HG03521 (cell line): Measurements from ENCODE around the gene CAMK2D.

Experiments
- ATAC-seq: cut with Tn5 transposase; IDR thresholded peaks from one replicate; pipeline ENCODE4 v1.9.1; 2021; ENCODE audit warnings: mild to moderate bottlenecking, moderate library complexity; ENCODE audit not compliant: unreplicated experiment

The CAMK2D gene

GRCh38 chr4:113576947-113577678 is 184.4 kb downstream of the CAMK2D start:
- ATAC-seq = no peak

DNA sequence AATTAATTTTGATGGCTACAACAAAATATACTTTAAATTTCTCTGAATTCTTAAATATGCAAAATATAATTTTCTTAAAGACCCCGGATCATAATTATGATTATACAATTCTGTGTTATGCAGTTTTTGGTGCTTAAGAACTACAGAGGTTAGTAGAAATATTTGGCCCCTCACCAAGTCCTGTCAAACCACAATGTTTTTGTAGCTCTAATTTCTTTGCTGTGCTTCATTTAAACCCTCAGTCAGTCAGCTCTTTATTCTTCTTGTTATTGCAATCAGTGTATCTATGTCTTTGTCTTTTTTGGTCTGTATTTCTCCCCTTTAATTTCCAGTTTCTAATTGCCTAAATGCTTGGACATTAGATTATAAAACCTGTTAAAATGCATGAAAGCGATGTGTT is 186.1 kb downstream of the CAMK2D start:
- ATAC-seq = no peak

GRCh38 chr4:113574636-113575103 is 186.9 kb downstream of the CAMK2D start:
- no peak for ATAC-seq

- no peak for ATAC-seq
These were observed 188.9 kb downstream of the CAMK2D start for GRCh38 chr4:113572620-113573019.

- ATAC-seq = no peak
These were observed 195.3 kb downstream of the CAMK2D start for GRCh38 chr4:113566015-113566795.

- no peak for ATAC-seq
These were observed 195.9 kb downstream of the CAMK2D start for GRCh38 chr4:113565702-113566012.

DNA sequence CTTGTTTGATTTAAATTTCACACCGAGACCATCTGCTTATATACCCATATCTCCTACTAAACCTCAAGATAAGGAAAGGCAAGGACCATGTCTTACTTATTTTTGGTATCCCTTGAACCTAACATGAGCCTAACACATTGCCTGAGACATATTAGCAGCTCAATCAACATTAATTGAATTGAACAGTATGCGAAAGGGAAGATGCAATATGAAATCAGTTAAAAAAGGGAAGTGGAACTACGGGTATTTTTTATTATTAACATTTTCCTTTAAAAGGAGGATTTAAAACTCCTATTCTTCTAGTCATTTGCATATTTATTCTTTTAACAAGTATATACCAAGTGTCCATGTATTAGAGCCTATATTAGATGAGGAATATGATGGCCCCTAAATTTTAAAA is 197.0 kb downstream of the CAMK2D start:
- peak; percentile 17 for ATAC-seq

DNA sequence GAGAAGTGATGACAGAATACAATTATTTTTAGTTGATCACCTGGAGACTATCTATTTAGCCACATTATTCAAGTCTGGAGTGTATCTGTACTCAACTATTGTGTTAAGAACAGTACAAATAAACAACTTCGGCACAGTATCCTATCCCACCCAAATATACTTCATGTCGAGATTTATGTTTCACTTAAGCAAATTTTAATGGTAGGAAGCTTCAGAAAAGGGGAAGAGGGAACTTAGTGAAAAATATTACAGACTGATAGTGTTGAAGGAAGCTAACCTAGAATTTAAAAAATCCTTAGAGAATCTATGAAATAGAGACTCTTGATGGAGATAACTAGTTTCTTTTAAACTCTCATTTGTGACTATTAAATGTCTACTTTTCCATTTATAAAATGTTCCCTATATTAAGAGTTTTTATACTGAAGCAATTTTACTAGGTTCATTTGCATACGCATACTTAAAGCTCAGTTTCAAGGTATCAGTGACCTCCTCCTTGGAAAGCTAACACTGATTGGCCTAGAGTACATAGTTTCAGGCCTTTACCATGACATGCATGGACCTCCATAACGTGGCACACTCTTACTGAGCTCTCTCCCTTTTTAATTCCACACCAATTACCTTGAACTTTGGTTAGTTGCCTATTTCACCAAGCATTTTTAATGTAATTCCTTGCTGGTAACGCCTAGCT is 197.7 kb downstream of the CAMK2D start:
- ATAC-seq = no peak

- ATAC-seq = no peak
These were observed 199.8 kb downstream of the CAMK2D start for GRCh38 chr4:113561758-113562157.

DNA sequence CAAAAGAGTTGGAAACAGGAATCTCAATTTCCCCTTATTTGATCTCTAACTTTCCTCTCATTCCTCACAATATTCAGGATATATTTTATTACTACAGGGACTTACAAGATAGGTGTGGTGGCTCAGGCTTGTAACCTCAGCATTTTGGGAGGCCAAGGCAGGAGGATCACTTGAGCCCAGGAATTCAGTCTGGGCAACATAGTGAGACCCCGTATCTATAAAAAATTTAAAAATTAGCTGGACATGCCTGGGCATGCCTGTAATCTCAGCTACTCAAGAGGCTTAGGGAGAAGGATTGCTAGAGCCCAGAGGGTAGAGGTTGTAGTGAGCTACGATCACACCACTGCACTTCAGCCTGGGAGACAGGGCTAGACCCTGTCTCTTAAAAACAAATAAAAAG is 200.4 kb downstream of the CAMK2D start:
- no peak for ATAC-seq

DNA sequence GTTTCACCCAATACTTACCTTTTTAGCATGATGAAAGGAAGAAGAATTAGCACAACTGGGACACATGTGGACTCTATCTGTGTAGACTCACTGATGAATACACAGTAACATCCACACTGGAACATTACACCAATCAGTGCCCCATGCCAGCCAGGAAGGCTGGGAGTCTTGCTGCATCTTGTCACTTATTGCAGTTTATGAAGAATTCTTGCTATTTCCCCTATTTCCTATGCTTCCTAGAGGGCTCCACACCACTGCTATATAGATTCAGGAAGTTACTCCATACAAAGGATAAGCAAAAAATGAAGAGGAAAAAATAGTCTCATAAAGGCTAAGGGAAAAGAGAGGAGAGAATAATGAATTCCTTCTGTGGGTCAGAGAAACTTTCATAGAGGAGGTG is 201.0 kb downstream of the CAMK2D start:
- no peak for ATAC-seq

GRCh38 chr4:113559947-113560346 is 201.6 kb downstream of the CAMK2D start:
- ATAC-seq = no peak

DNA sequence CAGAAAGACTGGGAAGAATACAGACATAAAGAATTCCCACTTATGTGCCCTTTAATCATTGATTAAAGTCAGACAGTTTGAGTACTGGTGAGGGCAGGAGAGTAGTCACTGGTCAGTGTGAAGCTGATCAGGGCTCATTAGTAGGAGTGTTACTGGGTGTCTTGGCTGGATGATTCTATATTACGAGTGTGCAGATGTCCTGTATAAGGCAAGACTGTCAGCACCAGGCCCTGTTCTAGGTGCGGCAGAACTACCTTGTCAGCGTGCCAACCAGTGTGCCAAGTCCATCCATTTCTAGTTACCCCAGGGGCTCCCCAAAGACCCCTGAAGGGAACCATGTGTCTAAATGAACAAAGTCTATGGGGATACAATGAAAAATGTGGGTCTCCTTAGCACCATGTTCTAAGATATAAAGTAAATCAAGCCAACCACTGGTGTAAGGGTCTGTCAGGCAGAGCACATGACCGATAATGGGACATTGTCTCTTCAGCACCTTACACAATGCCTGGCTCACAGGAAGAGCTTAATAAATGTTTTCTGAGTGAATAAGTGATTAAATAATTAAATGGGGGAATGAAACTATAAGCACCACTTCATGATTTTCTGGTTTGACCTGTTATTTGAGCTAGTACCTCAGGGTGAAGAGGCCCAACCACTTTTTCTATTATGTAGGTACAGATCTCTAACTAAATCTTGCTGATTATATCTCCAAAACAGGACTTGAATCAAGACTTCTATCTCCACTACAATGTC is 205.0 kb downstream of the CAMK2D start:
- ATAC-seq = no peak

DNA sequence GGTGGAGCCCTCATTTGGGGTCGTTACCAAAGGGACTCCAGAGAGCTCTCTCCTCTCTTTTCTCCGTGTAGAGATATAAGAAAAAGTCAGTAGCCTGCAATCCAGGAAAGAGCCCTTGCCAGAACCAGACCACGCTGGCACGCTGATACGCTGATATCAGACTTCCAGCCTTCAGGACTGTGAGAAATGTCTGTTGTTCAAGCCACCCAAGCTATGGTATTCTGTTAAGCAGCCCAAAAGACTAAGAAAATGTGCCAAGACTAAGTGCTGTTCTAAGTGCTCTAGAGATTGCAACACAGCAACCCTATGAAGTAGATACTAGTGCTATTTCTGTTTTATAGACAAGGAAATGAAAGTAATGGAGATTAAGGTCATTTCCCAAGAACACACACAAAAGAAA is 205.7 kb downstream of the CAMK2D start:
- ATAC-seq = no peak

- ATAC-seq = no peak
These were observed 208.5 kb downstream of the CAMK2D start for GRCh38 chr4:113553082-113553481.

DNA sequence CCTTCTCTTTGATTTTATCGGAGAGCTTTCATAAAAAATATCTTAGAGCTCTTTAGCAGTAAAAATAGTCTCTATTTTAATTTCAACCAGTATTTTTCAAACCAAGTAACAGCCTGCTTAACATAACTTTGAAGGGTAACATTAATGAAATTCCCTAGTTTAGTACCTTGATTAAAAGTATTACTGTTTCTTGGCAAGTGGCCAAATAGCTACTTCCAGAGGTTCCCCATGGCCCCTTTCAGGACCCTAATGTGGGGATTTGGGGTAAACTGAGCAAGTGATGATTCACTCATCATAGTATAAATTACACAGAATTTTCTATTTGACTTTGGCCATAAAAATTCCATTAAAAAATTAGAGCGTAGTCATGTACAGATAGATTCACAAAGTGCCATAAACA is 211.0 kb downstream of the CAMK2D start:
- no peak for ATAC-seq

DNA sequence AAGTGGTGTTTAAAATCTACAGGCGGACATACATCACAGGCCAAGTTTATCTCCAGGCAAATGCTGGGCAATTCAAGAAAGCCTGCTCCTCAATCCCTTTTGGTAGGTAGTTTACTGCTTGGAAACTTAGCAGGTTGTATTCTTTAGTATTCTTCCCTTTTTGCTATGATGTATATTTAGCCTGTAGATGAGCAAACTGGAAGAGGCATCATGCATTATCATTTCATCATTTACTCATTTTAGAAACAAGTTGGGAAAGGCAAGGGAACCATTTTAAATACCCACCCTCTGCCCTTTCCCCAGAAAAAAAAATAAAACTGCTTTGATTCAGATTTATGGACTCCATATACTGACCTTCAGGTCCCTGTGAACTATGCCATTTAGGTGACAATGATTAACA is 213.2 kb downstream of the CAMK2D start:
- no peak for ATAC-seq

DNA sequence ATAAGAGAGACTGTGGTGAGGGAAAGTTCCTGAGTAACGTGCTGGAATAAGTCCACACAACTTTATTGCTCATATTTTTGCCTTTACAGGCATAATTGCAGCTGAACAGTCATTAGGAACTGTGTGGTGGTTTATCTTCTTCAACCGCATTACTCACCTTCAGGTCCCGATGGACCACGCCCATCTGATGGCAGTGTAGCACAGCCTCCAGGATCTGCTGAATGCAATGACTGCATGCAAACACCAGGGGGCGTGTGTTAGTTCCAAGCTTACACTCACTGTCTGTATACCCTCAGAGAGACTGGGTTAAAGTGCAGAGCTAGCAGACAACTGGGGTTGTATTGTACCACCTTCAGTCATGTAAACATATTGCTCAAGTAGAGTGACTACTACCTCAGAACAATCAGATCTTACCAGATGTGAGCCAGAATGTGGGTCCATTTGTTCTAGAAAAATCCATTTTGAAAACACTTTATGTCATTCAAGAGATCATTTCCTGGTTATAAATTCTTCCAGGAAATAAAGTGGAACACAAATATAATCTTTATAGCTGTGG is 214.0 kb downstream of the CAMK2D start:
- ATAC-seq = peak; percentile 99

- ATAC-seq = no peak
These were observed 219.6 kb downstream of the CAMK2D start for GRCh38 chr4:113541933-113542332.

GRCh38 chr4:113540859-113541258 is 220.7 kb downstream of the CAMK2D start:
- ATAC-seq = no peak

DNA sequence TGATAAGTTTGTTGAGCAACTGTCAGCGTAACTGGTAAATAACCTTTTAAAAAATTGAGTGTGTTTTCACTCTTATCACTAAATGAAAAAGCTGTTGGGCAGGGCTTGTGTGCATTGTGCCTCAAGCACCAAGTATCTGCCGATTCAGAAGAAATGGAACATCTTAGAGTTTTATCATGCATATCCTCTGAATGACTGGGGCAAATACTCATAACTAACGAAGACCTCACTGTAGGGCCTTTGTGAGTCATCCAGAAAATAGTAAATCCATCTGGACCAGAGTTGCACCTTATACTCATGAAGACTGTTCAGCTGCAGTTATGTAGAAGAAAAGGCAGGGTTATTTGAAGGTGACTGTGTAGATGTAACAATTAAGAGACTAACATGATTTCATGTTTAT is 222.1 kb downstream of the CAMK2D start:
- no peak for ATAC-seq
